ENCODE data around the gene ATP8B4.

Gene ATP8B4

DNA sequence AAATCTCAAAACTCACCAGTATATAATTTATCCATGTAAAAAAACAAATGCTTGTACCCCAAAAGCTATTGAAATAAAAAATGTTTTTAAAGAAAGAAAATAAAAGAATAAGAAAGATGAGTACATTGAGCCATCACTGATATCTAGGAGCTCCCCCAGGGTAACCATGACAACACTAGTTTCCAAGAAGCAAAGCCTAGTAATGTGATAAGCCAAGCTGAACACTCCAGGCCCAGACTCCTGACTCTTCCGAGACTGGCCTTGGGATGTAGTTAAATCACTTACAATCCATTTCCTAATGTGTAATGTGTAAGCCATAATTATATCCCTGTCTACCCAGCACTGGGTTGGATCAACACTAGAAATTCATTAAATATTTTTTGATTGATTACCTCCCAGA is 21.1 kb upstream of the ATP8B4 start:
- no peaks in the 10 kb centered on the region for H3K27me3 ChIP-seq (ENCODE audit: insufficient read depth, poor library complexity, severe bottlenecking)
- no peak overlapping the region for H3K27ac ChIP-seq (ENCODE audit: poor library complexity, severe bottlenecking)
- H3K4me1 ChIP-seq (ENCODE audit: insufficient read depth, poor library complexity, severe bottlenecking), result peaks cover 18% of the 10 kb centered on the region
- TF ChIP-seq, protein P1, sequence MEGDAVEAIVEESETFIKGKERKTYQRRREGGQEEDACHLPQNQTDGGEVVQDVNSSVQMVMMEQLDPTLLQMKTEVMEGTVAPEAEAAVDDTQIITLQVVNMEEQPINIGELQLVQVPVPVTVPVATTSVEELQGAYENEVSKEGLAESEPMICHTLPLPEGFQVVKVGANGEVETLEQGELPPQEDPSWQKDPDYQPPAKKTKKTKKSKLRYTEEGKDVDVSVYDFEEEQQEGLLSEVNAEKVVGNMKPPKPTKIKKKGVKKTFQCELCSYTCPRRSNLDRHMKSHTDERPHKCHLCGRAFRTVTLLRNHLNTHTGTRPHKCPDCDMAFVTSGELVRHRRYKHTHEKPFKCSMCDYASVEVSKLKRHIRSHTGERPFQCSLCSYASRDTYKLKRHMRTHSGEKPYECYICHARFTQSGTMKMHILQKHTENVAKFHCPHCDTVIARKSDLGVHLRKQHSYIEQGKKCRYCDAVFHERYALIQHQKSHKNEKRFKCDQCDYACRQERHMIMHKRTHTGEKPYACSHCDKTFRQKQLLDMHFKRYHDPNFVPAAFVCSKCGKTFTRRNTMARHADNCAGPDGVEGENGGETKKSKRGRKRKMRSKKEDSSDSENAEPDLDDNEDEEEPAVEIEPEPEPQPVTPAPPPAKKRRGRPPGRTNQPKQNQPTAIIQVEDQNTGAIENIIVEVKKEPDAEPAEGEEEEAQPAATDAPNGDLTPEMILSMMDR (IDR thresholded peaks at IDR 0.05; ENCODE audit: poor library complexity, severe bottlenecking), result no peak
- no peak for DNase-seq (ENCODE audit: low spot score)
- H3K9me3 ChIP-seq (ENCODE audit: severe bottlenecking), result no peaks in the 10 kb centered on the region
- H3K4me3 ChIP-seq (ENCODE audit: severe bottlenecking), result no peak overlapping the region
- no peaks in the 10 kb centered on the region for H3K36me3 ChIP-seq (ENCODE audit: low read depth)
- ATAC-seq (ENCODE audit: low read depth), result no peak

DNA sequence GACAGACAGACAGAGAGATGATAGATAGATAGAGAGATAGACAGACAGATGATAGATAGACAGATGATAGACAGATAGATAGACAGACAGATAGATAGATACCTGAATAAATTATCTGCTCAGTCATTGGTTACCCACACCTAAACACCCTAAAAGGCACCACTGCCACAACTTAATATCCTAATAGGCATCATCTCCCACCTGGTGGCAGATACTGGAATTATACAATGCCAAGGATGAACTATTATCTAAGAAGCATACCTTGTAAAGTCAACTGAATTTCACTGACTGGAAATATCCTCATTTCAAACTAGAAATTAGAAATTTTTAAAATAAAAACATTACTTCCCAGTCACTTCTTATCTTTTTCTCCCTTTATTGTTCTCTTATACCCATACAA is 19.4 kb upstream of the ATP8B4 start:
- H3K27me3 ChIP-seq (ENCODE audit: insufficient read depth, poor library complexity, severe bottlenecking), result no peaks in the 10 kb centered on the region
- no peak for ATAC-seq (ENCODE audit: low read depth)
- no peak overlapping the region for H3K4me3 ChIP-seq (ENCODE audit: severe bottlenecking)
- H3K36me3 ChIP-seq (ENCODE audit: low read depth), result no peaks in the 10 kb centered on the region
- TF ChIP-seq, protein P1 (IDR thresholded peaks at IDR 0.05; ENCODE audit: poor library complexity, severe bottlenecking), result peak; percentile 44
- no peaks in the 10 kb centered on the region for H3K9me3 ChIP-seq (ENCODE audit: severe bottlenecking)
- DNase-seq (ENCODE audit: low spot score), result no peak
- peak overlapping the region; percentile 64 for H3K27ac ChIP-seq (ENCODE audit: poor library complexity, severe bottlenecking)
- peaks cover 22% of the 10 kb centered on the region for H3K4me1 ChIP-seq (ENCODE audit: insufficient read depth, poor library complexity, severe bottlenecking)

DNA sequence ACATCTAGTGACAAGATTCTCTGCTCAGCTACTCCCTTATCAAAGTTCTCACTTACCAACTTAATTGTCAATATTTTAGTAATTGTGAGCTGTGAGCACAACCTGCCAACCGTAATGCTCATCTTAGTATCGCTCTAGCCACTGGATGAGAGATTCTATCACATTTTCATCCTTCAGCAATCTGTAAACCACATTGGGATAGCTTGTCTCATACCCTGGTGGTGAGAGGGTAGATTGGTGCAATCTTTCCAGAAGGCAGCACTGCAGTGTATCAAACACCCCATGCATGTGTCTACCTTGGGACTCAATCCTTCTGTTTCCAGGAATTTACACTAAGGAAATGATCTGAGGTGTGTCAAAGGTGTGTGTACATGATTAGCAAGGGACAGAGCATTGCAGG is 18.9 kb upstream of the ATP8B4 start:
- peak overlapping the region; percentile 64 for H3K27ac ChIP-seq (ENCODE audit: poor library complexity, severe bottlenecking)
- no peak for DNase-seq (ENCODE audit: low spot score)
- ATAC-seq (ENCODE audit: low read depth), result no peak
- no peaks in the 10 kb centered on the region for H3K27me3 ChIP-seq (ENCODE audit: insufficient read depth, poor library complexity, severe bottlenecking)
- TF ChIP-seq, protein P1 (IDR thresholded peaks at IDR 0.05; ENCODE audit: poor library complexity, severe bottlenecking), result no peak
- no peaks in the 10 kb centered on the region for H3K36me3 ChIP-seq (ENCODE audit: low read depth)
- H3K4me1 ChIP-seq (ENCODE audit: insufficient read depth, poor library complexity, severe bottlenecking), result peaks cover 22% of the 10 kb centered on the region
- no peak overlapping the region for H3K4me3 ChIP-seq (ENCODE audit: severe bottlenecking)
- H3K9me3 ChIP-seq (ENCODE audit: severe bottlenecking), result no peaks in the 10 kb centered on the region

DNA sequence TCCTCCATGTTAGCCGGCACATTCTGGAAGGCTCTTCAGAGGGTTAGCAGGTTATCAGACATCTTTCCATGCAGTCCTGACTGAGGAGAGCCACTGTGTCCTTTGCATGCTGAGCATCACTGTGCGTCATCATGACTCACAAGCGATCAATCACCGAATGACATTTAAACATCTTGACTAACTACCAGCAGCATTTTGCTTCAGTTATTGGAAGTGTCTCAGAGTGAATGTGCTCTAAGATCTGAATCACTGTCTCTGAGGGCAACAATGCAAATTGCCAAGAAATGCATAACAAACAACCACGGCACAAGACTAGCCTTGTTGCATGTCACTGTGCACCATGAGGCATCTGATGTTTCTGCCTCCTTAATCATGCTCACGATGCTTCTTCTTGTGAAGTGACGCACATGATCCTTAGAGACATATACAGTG is 18.3 kb upstream of the ATP8B4 start:
- Histone ChIP-seq H3K4me1 (ENCODE audit: insufficient read depth, poor library complexity, severe bottlenecking) (peaks cover 22% of the 10 kb centered on the region), H3K27ac (ENCODE audit: poor library complexity, severe bottlenecking) (peak overlapping the region; percentile 64), H3K36me3 (ENCODE audit: low read depth) (no peaks in the 10 kb centered on the region), H3K4me3 (ENCODE audit: severe bottlenecking) (no peak overlapping the region), H3K27me3 (ENCODE audit: insufficient read depth, poor library complexity, severe bottlenecking) (no peaks in the 10 kb centered on the region), H3K9me3 (ENCODE audit: severe bottlenecking) (no peaks in the 10 kb centered on the region)
- TF ChIP-seq, protein P1 (IDR thresholded peaks at IDR 0.05; ENCODE audit: poor library complexity, severe bottlenecking), result no peak
- DNase-seq (ENCODE audit: low spot score) (peak; percentile 70), ATAC-seq (ENCODE audit: low read depth) (peak; percentile 91)

DNA sequence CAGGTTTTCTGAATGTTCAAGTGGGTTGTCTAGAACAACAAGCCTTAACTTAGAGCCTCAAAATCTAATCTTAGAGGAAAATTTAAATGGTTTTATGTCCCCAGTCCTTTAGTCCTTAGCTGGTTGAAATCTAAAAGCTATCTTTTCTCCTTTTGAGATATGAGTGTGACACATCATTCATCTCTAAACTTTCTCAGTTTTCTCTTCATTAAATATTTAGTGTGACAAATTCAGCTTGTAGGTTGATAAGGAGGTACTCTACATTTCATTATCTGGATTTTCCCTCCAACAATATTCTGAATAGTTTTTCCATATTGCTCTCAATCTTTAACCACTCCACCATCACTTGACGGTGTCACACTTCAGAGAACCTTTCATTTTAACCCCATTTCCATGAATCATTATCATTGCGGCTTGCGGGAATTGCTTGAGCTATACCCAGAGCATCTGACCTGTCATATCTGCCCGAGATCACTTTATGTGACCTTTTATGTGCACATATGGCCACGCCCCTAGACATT is 16.1 kb upstream of the ATP8B4 start:
- Histone ChIP-seq H3K9me3 (ENCODE audit: severe bottlenecking) (no peaks in the 10 kb centered on the region), H3K27me3 (ENCODE audit: insufficient read depth, poor library complexity, severe bottlenecking) (no peaks in the 10 kb centered on the region), H3K4me3 (ENCODE audit: severe bottlenecking) (no peak overlapping the region), H3K36me3 (ENCODE audit: low read depth) (no peaks in the 10 kb centered on the region), H3K27ac (ENCODE audit: poor library complexity, severe bottlenecking) (peak overlapping the region; percentile 64), H3K4me1 (ENCODE audit: insufficient read depth, poor library complexity, severe bottlenecking) (peaks cover 22% of the 10 kb centered on the region)
- ATAC-seq (ENCODE audit: low read depth), result no peak
- TF ChIP-seq, protein P1 (IDR thresholded peaks at IDR 0.05; ENCODE audit: poor library complexity, severe bottlenecking), result no peak
- no peak for DNase-seq (ENCODE audit: low spot score)
